Rectal smooth muscle tissue (tissue), 1 donor: ENCODE data around the gene RNF11.
"Not testable (repeated sequence)": the region's sequence is repeated elsewhere in the genome, so short reads cannot be mapped to it uniquely, and the experiment has no call there.

Experiments
- H3K27ac ChIP-seq: one replicate; pipeline ENCODE4 v1.7.0; 2013; ENCODE audit warnings: low read depth, low read length, inconsistent platforms
- H3K27me3 ChIP-seq: one replicate; pipeline ENCODE4 v1.7.0; 2013; ENCODE audit warnings: low read length; ENCODE audit not compliant: control insufficient read depth, insufficient read depth
- H3K36me3 ChIP-seq: one replicate; pipeline ENCODE4 v1.7.0; 2013; ENCODE audit warnings: low read length; ENCODE audit not compliant: control insufficient read depth, insufficient read depth
- H3K4me1 ChIP-seq: one replicate; pipeline ENCODE4 v1.7.0; 2013; ENCODE audit warnings: low read length; ENCODE audit not compliant: control insufficient read depth, insufficient read depth
- H3K4me3 ChIP-seq: one replicate; pipeline ENCODE4 v1.7.0; 2013; ENCODE audit warnings: low read length
- H3K9ac ChIP-seq: one replicate; pipeline ENCODE4 v1.7.0; 2013; ENCODE audit warnings: low read length

The RNF11 gene

DNA sequence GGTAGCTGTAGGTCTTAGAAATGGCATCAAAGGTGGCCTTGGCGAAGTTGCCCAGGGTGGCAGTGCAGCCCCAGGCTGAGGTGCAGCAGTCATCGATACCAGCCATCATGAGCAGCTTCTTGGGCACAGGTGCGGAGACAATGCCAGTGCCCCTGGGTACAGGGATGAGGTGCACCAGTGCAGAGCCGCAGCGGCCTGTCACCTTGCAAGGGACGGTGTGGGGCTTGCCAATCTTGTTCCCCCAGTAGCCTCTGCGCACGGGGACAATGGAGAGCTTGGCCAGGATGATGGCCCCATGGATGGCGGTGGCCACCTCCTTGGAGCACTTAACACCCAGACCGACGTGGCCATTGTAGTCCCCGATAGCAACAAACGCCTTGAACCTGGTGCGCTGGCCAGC is 14.7 kb downstream of the RNF11 start:
- H3K9ac ChIP-seq, H3K4me1 ChIP-seq, H3K36me3 ChIP-seq, H3K27me3 ChIP-seq, H3K4me3 ChIP-seq, H3K27ac ChIP-seq: not testable (repeated sequence)

DNA sequence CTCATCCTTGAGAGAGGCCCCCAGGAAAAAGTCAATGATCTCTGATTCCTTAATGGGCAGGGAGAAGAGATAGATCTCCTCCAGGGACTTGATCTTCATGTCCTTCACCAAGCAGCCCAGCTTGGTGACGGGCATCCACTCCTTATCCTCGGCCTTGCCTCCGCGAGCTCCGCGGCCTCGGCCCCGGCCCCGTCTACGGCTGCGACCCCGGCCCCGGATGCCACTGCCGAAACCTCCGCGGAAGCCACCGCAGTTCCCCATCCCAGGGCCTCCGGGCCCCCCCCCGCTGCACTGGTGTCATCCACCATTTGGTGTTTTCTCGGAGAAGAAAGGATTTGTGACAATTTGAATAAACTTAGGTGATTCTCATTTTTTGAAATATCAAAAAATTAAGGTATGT is 15.1 kb downstream of the RNF11 start:
- not testable (repeated sequence) for H3K27me3 ChIP-seq, H3K4me1 ChIP-seq, H3K4me3 ChIP-seq, H3K36me3 ChIP-seq, H3K27ac ChIP-seq, H3K9ac ChIP-seq

GRCh38 chr1:51252366-51252765 is 16.3 kb downstream of the RNF11 start:
- Histone ChIP-seq H3K27me3 (no peaks in the 10 kb centered on the region), H3K36me3 (no peaks in the 10 kb centered on the region), H3K27ac (no peak overlapping the region), H3K4me3 (no peak overlapping the region), H3K9ac (no peak overlapping the region), H3K4me1 (no peaks in the 10 kb centered on the region)

DNA sequence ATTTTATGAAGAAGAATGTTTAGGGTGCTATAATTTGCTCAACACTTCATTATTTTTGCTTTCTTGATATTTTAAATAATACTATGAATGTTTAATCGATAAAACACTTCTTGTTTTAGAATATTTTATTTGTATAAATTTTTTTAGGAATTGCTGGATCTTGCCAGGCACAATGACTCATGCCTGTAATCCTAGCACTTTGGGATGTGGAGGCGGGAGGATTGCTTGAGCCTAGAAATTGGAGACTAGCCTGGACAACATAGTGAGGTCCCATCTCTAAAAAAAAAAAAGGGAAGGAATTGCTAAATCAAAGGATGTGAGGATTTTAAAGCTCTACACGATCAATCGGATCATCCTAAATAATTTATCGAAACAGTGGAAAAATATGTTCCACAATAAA is 17.6 kb downstream of the RNF11 start:
- H3K4me1 ChIP-seq, result peaks cover 1% of the 10 kb centered on the region

DNA sequence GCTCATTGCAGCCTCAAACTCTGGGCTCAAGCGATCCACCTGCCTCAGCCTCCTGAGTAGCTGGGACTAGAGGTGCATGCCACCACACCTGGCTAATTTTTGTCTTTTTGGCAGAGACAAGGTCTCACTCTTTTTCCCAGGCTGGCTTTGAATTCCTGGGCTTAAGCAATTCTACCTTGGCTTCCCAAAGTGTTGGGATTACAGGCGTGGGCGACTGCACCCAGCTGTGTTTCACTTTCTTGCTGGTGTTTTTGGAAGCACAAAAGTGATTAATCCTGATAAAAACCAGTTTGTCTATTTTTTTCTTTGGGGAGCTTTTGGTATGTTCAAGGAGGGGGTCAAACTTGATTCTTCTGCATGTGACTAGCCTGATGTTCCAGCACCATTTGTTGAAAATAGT is 19.3 kb downstream of the RNF11 start:
- peaks cover 6% of the 10 kb centered on the region for H3K4me1 ChIP-seq
- H3K27ac ChIP-seq, result no peak overlapping the region
- H3K9ac ChIP-seq, result no peak overlapping the region
- H3K4me3 ChIP-seq, result no peak overlapping the region
- no peaks in the 10 kb centered on the region for H3K27me3 ChIP-seq
- no peaks in the 10 kb centered on the region for H3K36me3 ChIP-seq

More for the DNA sequence above, 17.6 kb downstream of the RNF11 start:
- H3K36me3 ChIP-seq, result no peaks in the 10 kb centered on the region
- no peak overlapping the region for H3K4me3 ChIP-seq
- no peak overlapping the region for H3K27ac ChIP-seq
- H3K9ac ChIP-seq, result no peak overlapping the region
- no peaks in the 10 kb centered on the region for H3K27me3 ChIP-seq

GRCh38 chr1:51263147-51263877 is 27.2 kb downstream of the RNF11 start:
- Histone ChIP-seq H3K4me1 (peaks cover 19% of the 10 kb centered on the region), H3K27ac (no peak overlapping the region), H3K27me3 (no peaks in the 10 kb centered on the region), H3K9ac (no peak overlapping the region), H3K36me3 (no peaks in the 10 kb centered on the region), H3K4me3 (no peak overlapping the region)

GRCh38 chr1:51264451-51264850 is 28.4 kb downstream of the RNF11 start:
- no peaks in the 10 kb centered on the region for H3K27me3 ChIP-seq
- H3K4me3 ChIP-seq, result no peak overlapping the region
- peak overlapping the region; percentile 15 for H3K27ac ChIP-seq
- no peak overlapping the region for H3K9ac ChIP-seq
- H3K4me1 ChIP-seq, result peaks cover 13% of the 10 kb centered on the region
- no peaks in the 10 kb centered on the region for H3K36me3 ChIP-seq

DNA sequence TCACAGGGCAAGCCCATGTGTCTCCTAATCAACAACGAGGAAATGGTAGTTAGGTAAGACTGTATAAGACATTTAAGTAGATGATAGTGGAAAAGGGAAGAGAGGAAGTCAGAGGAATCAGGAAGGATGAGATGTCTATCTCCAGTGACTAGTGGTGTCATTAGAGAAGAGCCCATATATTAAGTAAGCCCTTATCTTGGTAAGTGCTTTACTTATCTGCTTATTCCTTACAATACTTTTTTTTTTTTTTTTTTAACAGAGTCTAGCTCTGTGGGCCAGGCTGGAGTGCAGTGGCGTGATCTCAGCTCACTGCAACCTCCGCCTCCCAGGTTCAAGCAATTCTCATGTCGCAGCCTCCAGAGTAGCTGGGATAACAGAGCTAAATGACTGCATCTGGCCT is 29.5 kb downstream of the RNF11 start:
- Histone ChIP-seq H3K4me1 (peaks cover 13% of the 10 kb centered on the region), H3K27ac (no peak overlapping the region), H3K36me3 (no peaks in the 10 kb centered on the region), H3K9ac (no peak overlapping the region), H3K4me3 (no peak overlapping the region), H3K27me3 (no peaks in the 10 kb centered on the region)

DNA sequence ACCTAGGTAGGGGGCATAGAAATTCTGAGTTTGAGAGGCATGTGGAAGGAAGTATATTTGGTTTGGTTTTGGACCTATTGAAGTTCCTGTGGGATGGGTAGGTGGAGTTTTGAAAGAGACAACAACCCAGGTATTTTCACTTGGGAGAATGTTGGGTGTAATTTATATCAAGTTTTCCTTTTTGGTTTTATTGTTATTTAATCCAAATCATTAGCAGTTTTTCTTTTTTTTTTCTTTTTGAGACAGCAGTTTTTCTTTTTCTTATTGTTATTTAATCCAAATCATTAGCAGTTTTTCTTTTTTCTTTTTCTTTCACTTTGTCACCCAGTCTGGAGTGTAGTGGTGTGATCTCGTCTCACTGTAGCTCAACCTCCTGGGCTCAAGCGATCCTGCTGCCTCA is 30.1 kb downstream of the RNF11 start:
- H3K9ac ChIP-seq, result no peak overlapping the region
- H3K27ac ChIP-seq, result no peak overlapping the region
- H3K36me3 ChIP-seq, result no peaks in the 10 kb centered on the region
- H3K4me3 ChIP-seq, result no peak overlapping the region
- H3K27me3 ChIP-seq, result no peaks in the 10 kb centered on the region
- H3K4me1 ChIP-seq, result peaks cover 12% of the 10 kb centered on the region

GRCh38 chr1:51266791-51267190 is 30.7 kb downstream of the RNF11 start:
- Histone ChIP-seq H3K4me3 (no peak overlapping the region), H3K27ac (no peak overlapping the region), H3K27me3 (no peaks in the 10 kb centered on the region), H3K4me1 (peaks cover 10% of the 10 kb centered on the region), H3K36me3 (no peaks in the 10 kb centered on the region), H3K9ac (no peak overlapping the region)

GRCh38 chr1:51268634-51269033 is 32.6 kb downstream of the RNF11 start:
- H3K27me3 ChIP-seq, result no peaks in the 10 kb centered on the region
- H3K27ac ChIP-seq, result no peak overlapping the region
- H3K9ac ChIP-seq, result no peak overlapping the region
- H3K4me1 ChIP-seq, result peaks cover 6% of the 10 kb centered on the region
- H3K4me3 ChIP-seq, result no peak overlapping the region
- no peaks in the 10 kb centered on the region for H3K36me3 ChIP-seq

- Histone ChIP-seq H3K4me1 (no peaks in the 10 kb centered on the region), H3K27ac (no peak overlapping the region), H3K4me3 (no peak overlapping the region), H3K27me3 (no peaks in the 10 kb centered on the region), H3K9ac (no peak overlapping the region), H3K36me3 (no peaks in the 10 kb centered on the region)
Measured at GRCh38 chr1:51270751-51271150, 34.7 kb downstream of the RNF11 start.

- Histone ChIP-seq H3K27ac (no peak overlapping the region), H3K36me3 (no peaks in the 10 kb centered on the region), H3K9ac (no peak overlapping the region), H3K27me3 (no peaks in the 10 kb centered on the region), H3K4me3 (no peak overlapping the region), H3K4me1 (no peaks in the 10 kb centered on the region)
Measured at GRCh38 chr1:51272916-51273315, 36.8 kb downstream of the RNF11 start.
